Panc1 (cell line): Measurements from ENCODE around the gene ZNF609.

Source experiments
- POLR2AphosphoS5 ChIP-seq: IDR thresholded peaks from 2 replicates; pipeline ENCODE4 v1.6.1; 2012; ENCODE audit warnings: mild to moderate bottlenecking, low read depth, low read length, moderate library complexity
- REST ChIP-seq, 2 experiments: IDR thresholded peaks; 2 replicates each; pipeline ENCODE4 v1.6.1; 2011 to 2012; ENCODE audit warnings: low read depth in 2 of 2, control low read depth in 1 of 2, low read length in 1 of 2, mild to moderate bottlenecking in 1 of 2, moderate library complexity in 1 of 2; ENCODE audit not compliant: insufficient read depth in 1 of 2
- SIN3A ChIP-seq: IDR thresholded peaks from 2 replicates; pipeline ENCODE4 v1.6.1; 2012; ENCODE audit warnings: low read depth, mild to moderate bottlenecking, low read length, moderate library complexity, borderline replicate concordance; ENCODE audit not compliant: insufficient read depth
- TCF7L2 ChIP-seq: IDR thresholded peaks from 2 replicates; pipeline ENCODE4 v1.6.1; 2011; ENCODE audit warnings: mild to moderate bottlenecking, low read depth, low read length, inconsistent platforms
- TF ChIP-seq, protein P1 (sequence below): fragments of 450-650 bp; IDR thresholded peaks from 2 replicates; pipeline ENCODE4 v1.5.1; 2017; ENCODE audit warnings: mild to moderate bottlenecking

DNA sequence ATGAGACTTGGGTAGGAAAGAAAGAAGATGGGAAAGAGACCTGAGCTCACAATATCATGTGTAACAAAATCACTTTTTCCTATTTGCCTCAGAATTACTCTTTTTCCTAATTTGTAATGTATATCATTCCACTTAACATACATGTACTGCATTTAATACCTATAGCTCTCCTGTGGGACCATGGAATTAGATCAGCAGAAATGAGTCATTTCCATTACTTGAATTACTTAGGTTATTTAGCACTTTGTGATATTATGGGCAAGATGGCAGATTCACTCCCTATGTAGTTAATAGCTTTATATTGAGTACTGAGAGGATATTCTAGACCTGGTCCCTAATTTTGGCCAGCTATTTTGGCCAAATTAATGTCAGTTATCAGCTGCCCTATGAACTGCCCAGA, 70.5 kb downstream of the ZNF609 start:
- TF ChIP-seq, protein P1, sequence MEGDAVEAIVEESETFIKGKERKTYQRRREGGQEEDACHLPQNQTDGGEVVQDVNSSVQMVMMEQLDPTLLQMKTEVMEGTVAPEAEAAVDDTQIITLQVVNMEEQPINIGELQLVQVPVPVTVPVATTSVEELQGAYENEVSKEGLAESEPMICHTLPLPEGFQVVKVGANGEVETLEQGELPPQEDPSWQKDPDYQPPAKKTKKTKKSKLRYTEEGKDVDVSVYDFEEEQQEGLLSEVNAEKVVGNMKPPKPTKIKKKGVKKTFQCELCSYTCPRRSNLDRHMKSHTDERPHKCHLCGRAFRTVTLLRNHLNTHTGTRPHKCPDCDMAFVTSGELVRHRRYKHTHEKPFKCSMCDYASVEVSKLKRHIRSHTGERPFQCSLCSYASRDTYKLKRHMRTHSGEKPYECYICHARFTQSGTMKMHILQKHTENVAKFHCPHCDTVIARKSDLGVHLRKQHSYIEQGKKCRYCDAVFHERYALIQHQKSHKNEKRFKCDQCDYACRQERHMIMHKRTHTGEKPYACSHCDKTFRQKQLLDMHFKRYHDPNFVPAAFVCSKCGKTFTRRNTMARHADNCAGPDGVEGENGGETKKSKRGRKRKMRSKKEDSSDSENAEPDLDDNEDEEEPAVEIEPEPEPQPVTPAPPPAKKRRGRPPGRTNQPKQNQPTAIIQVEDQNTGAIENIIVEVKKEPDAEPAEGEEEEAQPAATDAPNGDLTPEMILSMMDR, result no peak
- TF ChIP-seq REST (IDR thresholded peaks at IDR 0.05; ENCODE audit: insufficient read depth in 1 of 2, low read depth in 2 of 2, low read length in 1 of 2) (no peak), SIN3A (no peak), POLR2AphosphoS5 (no peak), TCF7L2 (no peak)
